ENCODE results near the gene ARHGEF2. TPM values are rescaled to one million over a fixed set of nuclear protein-coding genes. Genes with fewer than 3 reads are reported as not detected.
A peak's percentile ranks its signal among the peaks of the same experiment; 100 is the strongest.
"Not testable (repeated sequence)": the region's sequence is repeated elsewhere in the genome, so short reads cannot be mapped to it uniquely, and the experiment has no call there.

The ARHGEF2 gene
- polyA plus RNA-seq, 3 donors, result 15.4 to 271 (median 18.6) TPM

DNA sequence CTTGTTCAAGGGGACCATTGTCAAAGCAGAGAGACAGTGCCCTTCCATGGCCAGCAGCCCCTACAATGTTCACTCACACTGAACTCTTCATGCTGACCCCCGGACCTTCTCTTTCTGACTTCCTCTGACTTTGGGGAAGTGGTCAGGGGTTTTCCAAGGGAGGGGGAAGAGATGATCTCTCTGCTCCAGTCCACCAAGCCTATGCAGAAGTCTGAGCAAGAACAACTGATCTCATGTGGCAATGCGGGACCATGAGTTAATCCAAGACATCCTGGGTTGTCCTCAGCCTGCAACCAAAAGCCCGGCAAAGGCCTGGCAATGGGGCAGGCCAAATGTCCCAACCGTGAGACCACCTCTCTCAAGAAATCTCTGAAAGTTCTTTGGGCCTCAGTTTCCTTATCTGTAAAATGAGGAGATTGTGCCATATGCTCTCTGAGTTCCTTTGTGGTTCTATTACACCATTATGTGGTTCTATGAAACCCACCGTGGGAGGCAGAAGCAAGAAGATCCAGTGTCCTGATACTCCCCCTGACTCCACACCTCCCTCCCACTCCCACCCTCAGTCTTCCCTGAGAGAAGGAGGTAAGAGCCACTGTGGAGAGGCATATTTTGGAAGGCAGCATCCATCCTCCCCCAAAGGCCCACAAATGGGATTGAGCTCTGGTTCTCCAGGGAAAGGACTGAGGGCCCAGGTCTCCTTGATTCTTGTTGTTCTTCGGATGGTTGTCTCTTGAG is 11.8 kb upstream of the ARHGEF2 start:
- H3K4me3 ChIP-seq (replicated peaks in 1 of 3; ENCODE audit: low read depth in 2 of 3, low read length in 3 of 3), result peak overlapping the region; percentile 6 to 72 (median 28)
- Mint-ChIP-seq H3K4me1 (peaks cover 49% of the 10 kb centered on the region), H3K27ac (peak overlapping the region; percentile 97 to 100 (median 99)), H3K9me3 (no peaks in the 10 kb centered on the region), H3K36me3 (peaks cover 0 to 10% of the 10 kb centered on the region in 2 donors), H3K27me3 (ENCODE audit: low read depth in 3 of 3) (peaks cover 0 to 1% (median 0%) of the 10 kb centered on the region in 3 donors), H3K4me3 (peak overlapping the region; percentile 79 to 89)
- DNase-seq, result peak; percentile 93 to 98 (median 95)
- H3K4me2 ChIP-seq (replicated peaks; ENCODE audit: extremely low read depth, low read length, poor library complexity, severe bottlenecking), result peak overlapping the region; percentile 74
- WGBS (ENCODE audit: insufficient coverage), result 0% methylated on average over 2 of the region's 6 CpGs
- H3K36me3 ChIP-seq (replicated peaks in 1 of 2; ENCODE audit: control insufficient read depth in 1 of 2, insufficient read depth in 2 of 2, low read length in 2 of 2), result no peaks in the 10 kb centered on the region
- H4K20me1 ChIP-seq (ENCODE audit: insufficient read depth, low read length), result no peaks in the 10 kb centered on the region
- no peaks in the 10 kb centered on the region for H3K9me3 ChIP-seq (replicated peaks in 1 of 2; ENCODE audit: control insufficient read depth in 1 of 2, insufficient read depth in 1 of 2, low read length in 2 of 2)
- intact Hi-C loops (cut with micrococcal nuclease), result loop anchor here in 1 of 2 donors (2.0 kb wide), 1 partner anchor 27 kb away; no protein-coding TSS in a partner anchor
- H3K79me2 ChIP-seq (ENCODE audit: insufficient read depth, low read length), result peaks cover 7% of the 10 kb centered on the region
- H3K9ac ChIP-seq (ENCODE audit: insufficient read depth, low read length, poor library complexity, severe bottlenecking), result peak overlapping the region; percentile 81
- H3K27me3 ChIP-seq (ENCODE audit: control insufficient read depth in 2 of 2, insufficient read depth in 2 of 2, low read length in 2 of 2), result no peaks in the 10 kb centered on the region
- peak overlapping the region; percentile 94 to 97 for H3K27ac ChIP-seq (ENCODE audit: low read depth in 1 of 2, low read length in 2 of 2)
- peaks cover 40 to 41% of the 10 kb centered on the region in 2 donors for H3K4me1 ChIP-seq (ENCODE audit: control insufficient read depth in 1 of 2, insufficient read depth in 2 of 2, low read length in 2 of 2)
- no peak for TF ChIP-seq CTCF (IDR thresholded peaks at IDR 0.05)
- no peak overlapping the region for H2AFZ ChIP-seq (ENCODE audit: insufficient read depth, low read depth, low read length, poor library complexity, severe bottlenecking)

GRCh38 chr1:155989242-155990004 is 11.1 kb upstream of the ARHGEF2 start:
- Mint-ChIP-seq H3K36me3 (peaks cover 0 to 8% of the 10 kb centered on the region in 2 donors), H3K27me3 (ENCODE audit: low read depth in 3 of 3) (no peaks in the 10 kb centered on the region), H3K9me3 (no peaks in the 10 kb centered on the region), H3K4me1 (peaks cover 50% of the 10 kb centered on the region), H3K27ac (peak overlapping the region; percentile 97 to 100 (median 99)), H3K4me3 (peak overlapping the region; percentile 79 to 89)
- DNase-seq, result peak; percentile 80 to 89 (median 85)
- Histone ChIP-seq H3K4me3 (replicated peaks in 1 of 3; ENCODE audit: low read depth in 2 of 3, low read length in 3 of 3) (peak overlapping the region; percentile 28 to 72 (median 35)), H3K9me3 (replicated peaks in 1 of 2; ENCODE audit: control insufficient read depth in 1 of 2, insufficient read depth in 1 of 2, low read length in 2 of 2) (no peaks in the 10 kb centered on the region), H3K4me2 (replicated peaks; ENCODE audit: extremely low read depth, low read length, poor library complexity, severe bottlenecking) (peak overlapping the region; percentile 74), H4K20me1 (ENCODE audit: insufficient read depth, low read length) (no peaks in the 10 kb centered on the region), H3K27ac (ENCODE audit: low read depth in 1 of 2, low read length in 2 of 2) (peak overlapping the region; percentile 94 to 97), H3K27me3 (ENCODE audit: control insufficient read depth in 2 of 2, insufficient read depth in 2 of 2, low read length in 2 of 2) (no peaks in the 10 kb centered on the region), H3K36me3 (replicated peaks in 1 of 2; ENCODE audit: control insufficient read depth in 1 of 2, insufficient read depth in 2 of 2, low read length in 2 of 2) (no peaks in the 10 kb centered on the region), H2AFZ (ENCODE audit: insufficient read depth, low read depth, low read length, poor library complexity, severe bottlenecking) (peak overlapping the region; percentile 15), H3K79me2 (ENCODE audit: insufficient read depth, low read length) (peaks cover 9% of the 10 kb centered on the region), H3K9ac (ENCODE audit: insufficient read depth, low read length, poor library complexity, severe bottlenecking) (peak overlapping the region; percentile 81), H3K4me1 (ENCODE audit: control insufficient read depth in 1 of 2, insufficient read depth in 2 of 2, low read length in 2 of 2) (peaks cover 40 to 41% of the 10 kb centered on the region in 2 donors)
- intact Hi-C loops (cut with micrococcal nuclease), result loop anchor here (1.0 to 2.0 kb wide), 4 partner anchors 10 to 51 kb away; no protein-coding TSS in a partner anchor
- peak; percentile 99 for TF ChIP-seq CTCF (IDR thresholded peaks at IDR 0.05)
- 15% methylated on average over 9 of the region's 9 CpGs for WGBS (ENCODE audit: insufficient coverage)

GRCh38 chr1:155984903-155985645 is 6.7 kb upstream of the ARHGEF2 start:
- H3K27me3 ChIP-seq (ENCODE audit: control insufficient read depth in 2 of 2, insufficient read depth in 2 of 2, low read length in 2 of 2); H3K27ac ChIP-seq (ENCODE audit: low read depth in 1 of 2, low read length in 2 of 2); H4K20me1 ChIP-seq (ENCODE audit: insufficient read depth, low read length); H2AFZ ChIP-seq (ENCODE audit: insufficient read depth, low read depth, low read length, poor library complexity, severe bottlenecking); H3K9ac ChIP-seq (ENCODE audit: insufficient read depth, low read length, poor library complexity, severe bottlenecking); H3K9me3 ChIP-seq (replicated peaks in 1 of 2; ENCODE audit: control insufficient read depth in 1 of 2, insufficient read depth in 1 of 2, low read length in 2 of 2); H3K36me3 ChIP-seq (replicated peaks in 1 of 2; ENCODE audit: control insufficient read depth in 1 of 2, insufficient read depth in 2 of 2, low read length in 2 of 2); H3K4me2 ChIP-seq (replicated peaks; ENCODE audit: extremely low read depth, low read length, poor library complexity, severe bottlenecking); intact Hi-C loops (cut with micrococcal nuclease); H3K27me3 Mint-ChIP-seq (ENCODE audit: low read depth in 3 of 3); DNase-seq; H3K4me3 Mint-ChIP-seq; H3K27ac Mint-ChIP-seq; H3K4me3 ChIP-seq (replicated peaks in 1 of 3; ENCODE audit: low read depth in 2 of 3, low read length in 3 of 3); H3K9me3 Mint-ChIP-seq: not testable (repeated sequence)
- peaks cover 41% of the 10 kb centered on the region for H3K79me2 ChIP-seq (ENCODE audit: insufficient read depth, low read length)
- peaks cover 68% of the 10 kb centered on the region for H3K4me1 Mint-ChIP-seq
- 90% methylated on average over 5 of the region's 11 CpGs for WGBS (ENCODE audit: insufficient coverage)
- peaks cover 55 to 57% of the 10 kb centered on the region in 2 donors for H3K4me1 ChIP-seq (ENCODE audit: control insufficient read depth in 1 of 2, insufficient read depth in 2 of 2, low read length in 2 of 2)
- peaks cover 9 to 22% of the 10 kb centered on the region in 2 donors for H3K36me3 Mint-ChIP-seq
